ENCODE measurements around the gene EYA2. TPM values are rescaled to one million over a fixed set of nuclear protein-coding genes. Genes with fewer than 3 reads are reported as not detected.

EYA2 gene
- total RNA-seq, 1 donor, result 17.7 TPM

- no peaks in the 10 kb centered on the region for H4K20me1 ChIP-seq (ENCODE audit: insufficient read depth, low read length)
- no peaks in the 10 kb centered on the region for H3K27me3 ChIP-seq (ENCODE audit: insufficient read depth, low read length)
- no peaks in the 10 kb centered on the region for H3K79me2 ChIP-seq (ENCODE audit: insufficient read depth, low read length)
- no peaks in the 10 kb centered on the region for H3K9me3 ChIP-seq (ENCODE audit: low read depth, low read length)
- TF ChIP-seq CTCF (IDR thresholded peaks at IDR 0.05; ENCODE audit: extremely low read depth, low read depth, low read length), result no peak
- no peak for DNase-seq (ENCODE audit: insufficient read length, low spot score, missing footprints)
- no peak overlapping the region for H3K4me2 ChIP-seq (ENCODE audit: insufficient read depth, low read length)
- no peak overlapping the region for H3K4me3 ChIP-seq (ENCODE audit: insufficient read depth, low read length)
- H3K36me3 ChIP-seq (ENCODE audit: insufficient read depth, low read length), result no peaks in the 10 kb centered on the region
- peaks cover 8% of the 10 kb centered on the region for H3K4me1 ChIP-seq (ENCODE audit: insufficient read depth, low read length)
- H2AFZ ChIP-seq (ENCODE audit: low read length), result no peak overlapping the region
- H3K27ac ChIP-seq (ENCODE audit: low read depth, low read length), result no peak overlapping the region
Observed at GRCh38 chr20:47141941-47142773, 247.5 kb downstream of the EYA2 start.

DNA sequence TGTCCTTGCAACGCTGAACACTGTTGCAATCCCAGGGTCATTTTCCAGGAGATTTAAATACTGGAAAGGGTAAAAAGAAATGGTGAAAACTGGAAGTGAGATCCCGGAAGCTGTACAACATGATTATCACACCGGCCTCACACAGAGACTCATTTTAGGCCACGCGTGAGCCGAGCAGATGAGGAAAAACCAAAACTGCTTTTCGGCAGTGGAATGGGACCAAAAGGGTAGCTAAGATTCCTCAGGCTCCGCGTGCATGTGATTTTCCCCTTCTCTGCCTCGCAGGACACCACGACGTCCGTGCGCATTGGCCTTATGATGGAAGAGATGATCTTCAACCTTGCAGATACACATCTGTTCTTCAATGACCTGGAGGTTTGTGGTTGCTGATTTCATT, 248.1 kb downstream of the EYA2 start:
- no peak overlapping the region for H3K4me3 ChIP-seq (ENCODE audit: insufficient read depth, low read length)
- no peaks in the 10 kb centered on the region for H3K9me3 ChIP-seq (ENCODE audit: low read depth, low read length)
- no peaks in the 10 kb centered on the region for H3K36me3 ChIP-seq (ENCODE audit: insufficient read depth, low read length)
- peaks cover 5% of the 10 kb centered on the region for H3K4me1 ChIP-seq (ENCODE audit: insufficient read depth, low read length)
- H2AFZ ChIP-seq (ENCODE audit: low read length), result no peak overlapping the region
- H3K27ac ChIP-seq (ENCODE audit: low read depth, low read length), result no peak overlapping the region
- no peaks in the 10 kb centered on the region for H3K79me2 ChIP-seq (ENCODE audit: insufficient read depth, low read length)
- no peak for DNase-seq (ENCODE audit: insufficient read length, low spot score, missing footprints)
- no peak for TF ChIP-seq CTCF (IDR thresholded peaks at IDR 0.05; ENCODE audit: extremely low read depth, low read depth, low read length)
- no peaks in the 10 kb centered on the region for H3K27me3 ChIP-seq (ENCODE audit: insufficient read depth, low read length)
- H4K20me1 ChIP-seq (ENCODE audit: insufficient read depth, low read length), result no peaks in the 10 kb centered on the region
- H3K4me2 ChIP-seq (ENCODE audit: insufficient read depth, low read length), result no peak overlapping the region

DNA sequence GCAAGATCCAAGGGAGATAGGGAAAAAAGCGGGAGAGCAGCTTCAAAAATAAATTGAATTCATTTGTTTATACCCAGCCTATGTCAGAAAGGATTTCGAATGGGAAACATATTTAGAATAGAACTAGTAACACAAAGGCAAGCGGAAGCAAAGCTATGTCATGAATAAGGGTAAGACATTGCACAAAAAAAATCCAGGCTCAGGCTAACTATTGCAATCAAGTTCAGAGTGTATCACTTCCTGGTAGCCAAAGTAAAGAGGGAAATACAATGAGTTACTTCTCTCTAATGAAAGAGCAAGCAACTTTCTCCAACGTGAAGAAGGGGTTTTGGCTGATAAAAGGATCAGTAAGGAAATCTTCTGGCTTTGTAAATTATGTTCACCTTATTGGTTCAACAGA, 249.0 kb downstream of the EYA2 start:
- H4K20me1 ChIP-seq (ENCODE audit: insufficient read depth, low read length), result no peaks in the 10 kb centered on the region
- no peaks in the 10 kb centered on the region for H3K27me3 ChIP-seq (ENCODE audit: insufficient read depth, low read length)
- no peaks in the 10 kb centered on the region for H3K36me3 ChIP-seq (ENCODE audit: insufficient read depth, low read length)
- no peak overlapping the region for H3K4me3 ChIP-seq (ENCODE audit: insufficient read depth, low read length)
- no peak for DNase-seq (ENCODE audit: insufficient read length, low spot score, missing footprints)
- H3K27ac ChIP-seq (ENCODE audit: low read depth, low read length), result no peak overlapping the region
- TF ChIP-seq CTCF (IDR thresholded peaks at IDR 0.05; ENCODE audit: extremely low read depth, low read depth, low read length), result no peak
- no peaks in the 10 kb centered on the region for H3K9me3 ChIP-seq (ENCODE audit: low read depth, low read length)
- H3K4me1 ChIP-seq (ENCODE audit: insufficient read depth, low read length), result peaks cover 5% of the 10 kb centered on the region
- no peak overlapping the region for H2AFZ ChIP-seq (ENCODE audit: low read length)
- H3K79me2 ChIP-seq (ENCODE audit: insufficient read depth, low read length), result no peaks in the 10 kb centered on the region
- H3K4me2 ChIP-seq (ENCODE audit: insufficient read depth, low read length), result no peak overlapping the region

- no peak for TF ChIP-seq CTCF (IDR thresholded peaks at IDR 0.05; ENCODE audit: extremely low read depth, low read depth, low read length)
- Histone ChIP-seq H3K9me3 (ENCODE audit: low read depth, low read length) (no peaks in the 10 kb centered on the region), H3K27ac (ENCODE audit: low read depth, low read length) (no peak overlapping the region), H3K27me3 (ENCODE audit: insufficient read depth, low read length) (no peaks in the 10 kb centered on the region), H3K79me2 (ENCODE audit: insufficient read depth, low read length) (no peaks in the 10 kb centered on the region), H3K36me3 (ENCODE audit: insufficient read depth, low read length) (no peaks in the 10 kb centered on the region), H3K4me2 (ENCODE audit: insufficient read depth, low read length) (no peak overlapping the region), H3K4me3 (ENCODE audit: insufficient read depth, low read length) (no peak overlapping the region), H4K20me1 (ENCODE audit: insufficient read depth, low read length) (no peaks in the 10 kb centered on the region), H3K4me1 (ENCODE audit: insufficient read depth, low read length) (peaks cover 5% of the 10 kb centered on the region), H2AFZ (ENCODE audit: low read length) (no peak overlapping the region)
- no peak for DNase-seq (ENCODE audit: insufficient read length, low spot score, missing footprints)
Observed at GRCh38 chr20:47144463-47144862, 249.8 kb downstream of the EYA2 start.
